ENCODE data around the gene KRT34.
"Not testable (repeated sequence)": the region's sequence is repeated elsewhere in the genome, so short reads cannot be mapped to it uniquely, and the experiment has no call there.

Gene KRT34

DNA sequence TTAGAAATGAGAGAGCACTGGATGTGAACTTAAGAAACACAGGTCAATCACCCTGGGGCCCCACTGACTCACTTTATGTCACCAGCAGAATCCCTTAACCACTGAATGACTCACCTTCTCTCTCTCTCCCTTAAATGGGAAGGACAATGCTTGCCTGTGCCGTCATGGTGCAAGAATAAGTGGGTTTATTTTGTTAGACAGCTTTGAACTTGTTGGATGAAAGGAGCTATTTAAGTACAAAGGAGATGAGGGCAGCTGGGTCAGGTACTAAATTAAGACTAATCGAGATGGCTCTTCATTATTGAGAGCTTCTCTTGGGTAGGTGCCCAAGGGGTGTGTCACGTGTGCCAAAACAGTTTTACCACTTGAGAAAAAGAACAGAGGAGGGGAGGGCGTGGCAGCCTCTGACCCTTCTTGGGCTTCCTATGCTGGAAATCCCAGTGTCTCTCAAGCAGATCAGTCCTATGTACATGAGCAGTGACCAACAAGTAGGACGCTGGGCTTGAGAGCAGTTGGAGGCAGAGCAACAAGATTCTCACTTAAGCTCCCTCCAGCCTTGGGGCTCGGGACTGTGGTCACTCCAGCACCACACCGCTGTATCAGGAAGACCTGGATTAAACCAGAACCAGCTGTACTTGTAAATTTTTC is 22.0 kb upstream of the KRT34 start:
- DNase-seq (ENCODE audit: low read depth) = peak; percentile 5

GRCh38 chr17:41403404-41404023 is 21.4 kb upstream of the KRT34 start:
- no peak for DNase-seq (ENCODE audit: low read depth)

DNA sequence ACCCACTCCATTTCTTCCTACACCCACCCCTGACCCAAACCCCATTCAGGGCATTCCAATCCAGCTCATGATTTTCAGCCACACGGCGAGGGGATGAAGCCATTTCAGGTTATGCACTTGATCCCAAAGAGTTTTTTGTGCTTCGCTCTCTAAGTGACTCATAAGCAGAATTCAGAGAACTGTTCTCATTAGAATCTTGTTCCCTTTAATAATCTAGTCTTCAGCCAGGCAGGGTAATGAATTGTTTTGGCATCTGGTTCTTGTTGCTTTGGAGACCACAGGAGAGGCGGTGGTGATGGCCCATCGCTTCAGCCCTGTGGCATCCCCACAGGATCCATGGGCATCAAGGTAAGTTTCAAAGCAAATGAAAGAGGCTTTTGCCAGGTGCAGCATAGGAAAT is 20.1 kb upstream of the KRT34 start:
- DNase-seq (ENCODE audit: low read depth) = no peak

- DNase-seq (ENCODE audit: low read depth) = no peak
Observed at GRCh38 chr17:41396996-41397660, 15.0 kb upstream of the KRT34 start, which contains the start of gene KRT31. Gene KRT31 (minus strand): TSS chr17:41397608. CDS start chr17:41397539, 69 bp downstream.

GRCh38 chr17:41396340-41396739 is 14.2 kb upstream of the KRT34 start:
- no peak for DNase-seq (ENCODE audit: low read depth)

- DNase-seq (ENCODE audit: low read depth) = no peak
Observed at GRCh38 chr17:41395611-41396010, 13.5 kb upstream of the KRT34 start.

DNA sequence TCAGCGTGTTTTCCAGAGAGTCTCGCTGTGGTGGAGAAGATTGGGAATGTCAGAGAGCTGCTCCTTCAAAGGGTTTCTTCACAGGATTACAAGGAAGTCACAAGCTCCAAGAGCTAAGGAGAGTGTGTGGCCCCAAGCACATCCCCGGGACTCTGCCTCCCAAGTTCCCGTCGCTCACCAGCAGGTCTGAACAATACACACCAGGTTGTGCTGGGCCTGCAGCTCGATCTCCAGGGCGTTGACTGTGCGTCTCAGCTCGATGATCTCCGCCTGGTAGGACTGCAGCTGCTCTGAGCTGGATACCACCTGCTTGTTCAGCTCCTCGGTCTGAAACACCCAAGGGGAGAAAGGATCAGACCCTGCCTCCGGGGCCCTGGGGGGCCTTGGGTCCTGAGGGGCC is 12.9 kb upstream of the KRT34 start:
- DNase-seq (ENCODE audit: low read depth) = not testable (repeated sequence)

- no peak for DNase-seq (ENCODE audit: low read depth)
Observed at GRCh38 chr17:41394254-41394996, 12.3 kb upstream of the KRT34 start.

DNA sequence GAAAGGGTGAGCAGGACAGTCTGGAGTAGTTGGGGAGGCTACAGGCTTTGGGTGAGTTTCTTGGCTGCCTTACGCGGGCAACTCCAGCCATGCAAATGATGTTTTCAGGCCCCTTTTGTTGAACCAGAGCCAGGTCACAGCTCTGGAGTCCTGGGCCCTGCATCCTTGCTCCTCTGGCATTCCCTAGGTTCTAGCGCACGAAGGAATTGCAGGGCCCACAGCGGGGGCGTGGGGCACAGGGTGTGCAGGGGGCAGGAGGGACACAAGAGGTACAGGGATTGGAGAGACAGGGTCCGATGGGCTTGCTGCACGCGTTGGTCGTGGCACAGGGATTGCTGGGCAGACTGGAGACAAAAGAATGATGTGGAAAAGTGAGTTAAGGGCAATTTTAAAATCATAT is 11.7 kb upstream of the KRT34 start:
- DNase-seq (ENCODE audit: low read depth) = no peak

DNA sequence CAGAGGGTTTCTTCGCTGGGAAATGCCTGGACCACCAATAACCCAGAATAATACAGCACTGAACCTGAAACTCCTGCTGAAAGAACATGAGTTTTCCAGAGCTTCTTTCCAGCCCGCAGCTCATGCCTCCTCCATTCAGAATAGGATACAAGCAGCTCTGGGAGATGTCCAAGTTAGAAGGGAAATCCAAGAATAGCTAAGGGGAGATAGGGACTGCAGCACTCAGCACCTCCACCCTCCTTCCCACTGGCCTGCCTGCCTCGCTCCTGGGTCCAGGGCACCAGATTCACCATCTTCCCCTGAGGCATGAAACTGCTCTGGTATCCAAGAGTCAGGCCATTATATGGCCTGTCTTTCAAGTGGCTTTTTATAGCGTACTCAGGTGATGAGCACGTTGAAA is 11.2 kb upstream of the KRT34 start:
- no peak for DNase-seq (ENCODE audit: low read depth)

DNA sequence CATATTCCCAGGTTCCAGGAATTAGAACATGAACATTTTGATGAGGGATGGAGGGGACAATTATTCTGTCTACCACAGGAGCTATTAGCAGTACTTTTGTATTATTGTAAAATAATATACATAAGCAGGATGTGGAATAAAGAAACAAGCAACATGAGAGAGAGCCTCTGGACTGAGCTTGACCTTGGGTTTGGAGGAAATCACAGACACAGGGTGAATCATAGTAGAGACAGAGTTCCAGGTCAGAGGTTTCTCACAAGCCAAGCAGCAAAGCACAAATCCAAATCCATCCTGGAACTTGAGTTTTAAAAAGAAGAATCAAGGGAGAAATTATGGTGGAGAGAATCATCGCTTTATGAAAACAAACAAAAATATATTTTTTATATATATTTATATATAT is 10.2 kb upstream of the KRT34 start:
- no peak for DNase-seq (ENCODE audit: low read depth)

DNA sequence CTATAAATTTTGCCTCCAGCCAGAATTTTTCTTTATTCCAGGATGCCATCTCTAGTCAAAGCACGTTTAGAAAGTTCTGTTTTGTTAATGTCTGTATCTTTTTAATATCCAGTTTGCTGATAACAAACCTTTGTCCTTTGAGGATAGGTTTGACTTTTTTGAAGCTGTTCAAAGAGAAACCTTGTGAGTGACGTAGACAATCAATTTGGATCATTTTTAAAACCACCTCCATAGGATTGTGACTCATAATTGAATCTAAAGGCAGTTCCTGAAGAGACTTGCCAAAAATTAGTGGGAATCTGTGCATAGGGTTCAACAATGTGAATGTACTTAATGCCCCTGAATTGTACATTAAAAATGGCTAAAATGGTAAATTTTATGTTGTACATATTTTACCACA is 9.4 kb upstream of the KRT34 start:
- DNase-seq (ENCODE audit: low read depth) = no peak

GRCh38 chr17:41390411-41390938 is 8.4 kb upstream of the KRT34 start:
- DNase-seq (ENCODE audit: low read depth) = no peak

DNA sequence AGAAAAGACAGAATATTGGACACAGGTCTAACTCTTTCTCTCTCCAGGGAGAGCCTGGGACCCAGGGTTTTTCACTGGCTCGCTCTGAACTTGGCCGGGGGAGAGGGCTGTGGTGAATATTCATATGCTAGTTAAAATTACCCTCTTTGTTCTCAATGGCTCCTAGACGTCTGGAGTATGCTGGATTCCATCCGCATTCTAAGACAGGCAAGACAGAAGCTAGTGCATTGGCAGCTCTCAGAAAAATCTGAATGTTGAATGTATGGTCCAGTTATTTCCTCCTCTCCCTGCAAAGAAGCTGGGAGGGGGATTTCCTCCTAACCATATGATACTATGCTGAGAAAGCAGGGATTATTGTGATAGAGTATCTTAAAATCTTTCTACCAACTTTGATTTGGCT is 5.6 kb upstream of the KRT34 start:
- DNase-seq (ENCODE audit: low read depth) = no peak

- DNase-seq (ENCODE audit: low read depth) = no peak
Observed at GRCh38 chr17:41386227-41386626, 4.1 kb upstream of the KRT34 start.

DNA sequence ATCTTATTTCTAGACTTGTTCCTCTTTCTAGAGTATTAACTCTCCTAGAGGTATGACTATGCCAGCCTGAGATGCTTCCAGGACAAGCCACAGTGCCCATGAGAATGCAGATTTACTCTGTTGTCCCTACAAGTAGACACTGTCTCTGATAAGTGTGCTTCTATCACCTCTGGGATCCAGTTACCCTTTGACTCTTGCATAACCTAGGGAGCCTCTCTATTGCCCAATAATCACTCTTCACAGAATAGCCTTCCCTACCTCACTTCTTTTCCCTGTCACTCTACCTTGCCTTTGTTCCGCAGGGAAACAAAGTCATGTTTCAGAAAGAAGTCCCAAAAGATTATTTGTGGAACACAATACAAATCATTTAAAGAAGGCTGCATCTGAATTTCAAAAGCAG is 1.6 kb upstream of the KRT34 start:
- no peak for DNase-seq (ENCODE audit: low read depth)

- DNase-seq (ENCODE audit: low read depth) = no peak
Observed at GRCh38 chr17:41382394-41382793, 288 bp upstream of the KRT34 start.

- not testable (repeated sequence) for DNase-seq (ENCODE audit: low read depth)
Observed at GRCh38 chr17:41380091-41380490, 2.0 kb downstream of the KRT34 start.

DNA sequence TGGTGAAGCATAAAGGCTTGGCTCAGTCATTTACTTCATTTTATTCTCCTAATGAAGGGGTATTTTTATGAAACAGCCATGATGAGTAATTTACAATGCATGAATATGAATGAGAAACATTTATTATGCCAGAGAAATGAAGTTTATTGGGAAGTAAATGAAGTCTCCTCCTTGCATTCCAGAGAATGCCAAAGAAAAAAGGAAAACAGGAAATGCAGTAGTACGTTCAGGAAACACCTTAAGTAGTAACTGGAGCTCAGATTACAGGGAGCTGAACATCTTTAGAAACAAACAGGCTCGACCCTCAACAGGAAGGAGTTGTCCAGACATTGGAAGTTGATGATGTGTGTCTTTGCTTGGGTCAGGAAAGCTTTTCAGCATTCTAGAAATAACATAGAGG is 4.6 kb downstream of the KRT34 start:
- no peak for DNase-seq (ENCODE audit: low read depth)

- no peak for DNase-seq (ENCODE audit: low read depth)
Observed at GRCh38 chr17:41369713-41370112, 12.4 kb downstream of the KRT34 start, which contains the start of gene KRT33B. Gene KRT33B (minus strand): TSS chr17:41369813. CDS start chr17:41369750, 63 bp downstream.

GRCh38 chr17:41369023-41369422 is 13.1 kb downstream of the KRT34 start:
- no peak for DNase-seq (ENCODE audit: low read depth)

- no peak for DNase-seq (ENCODE audit: low read depth)
Observed at GRCh38 chr17:41367426-41368075, 14.6 kb downstream of the KRT34 start.

Data from activated T-cell treated with anti-CD3 and anti-CD28 coated beads for 1 hour (primary cell).